Activated T-helper 2 cell treated with anti-CD3 and anti-CD28 coated beads, Interferon-gamma antibody, Interleukin-2, Interleukin-4, amounts not matched to agents 10 μg/mL and 5 μg/mL and 100 μg/mL, durations not matched to agents 14 hours and 24 hours and 36 hours (primary cell): ENCODE measurements around the gene RASSF7. TPM values are rescaled to one million over a fixed set of nuclear protein-coding genes. Genes with fewer than 3 reads are reported as not detected.
A peak's percentile ranks its signal among the peaks of the same experiment; 100 is the strongest.

Experiments used
- DNase-seq: peaks from one replicate; pipeline ENCODE4 v3.0.0; 2021; ENCODE audit warnings: low spot score
- H3K27ac Mint-ChIP-seq: one replicate; pipeline ENCODE4 v1.8.0; 2021; ENCODE audit warnings: mixed read lengths
- H3K27me3 Mint-ChIP-seq: one replicate; pipeline ENCODE4 v1.8.0; 2021; ENCODE audit warnings: low read depth, mixed read lengths
- H3K36me3 Mint-ChIP-seq: one replicate; pipeline ENCODE4 v1.8.0; 2021; ENCODE audit warnings: low read depth, mixed read lengths
- H3K4me1 Mint-ChIP-seq: one replicate; pipeline ENCODE4 v1.8.0; 2021; ENCODE audit warnings: low read depth, mixed read lengths
- H3K4me3 Mint-ChIP-seq: one replicate; pipeline ENCODE4 v1.8.0; 2021; ENCODE audit warnings: low read depth, mild to moderate bottlenecking, moderate library complexity, mixed read lengths
- H3K9me3 Mint-ChIP-seq: one replicate; pipeline ENCODE4 v1.8.0; 2021; ENCODE audit warnings: mixed read lengths
- intact Hi-C: fragments of 100-400 bp; cut with micrococcal nuclease; formaldehyde crosslinking; loops from one replicate; pipeline ENCODE4 v1.15.1; 2023
- total RNA-seq: library from RNA; stranded (reverse); gene quantifications from 2 replicates; pipeline ENCODE4 v1.2.3, GENCODE V29; 2022

RASSF7 gene
- total RNA-seq, 1 donor from 2014 or later = 19.6 TPM

GRCh38 chr11:550021-550745, 10.6 kb upstream of the RASSF7 start:
- H3K4me1 Mint-ChIP-seq = no peaks in the 10 kb centered on the region
- H3K9me3 Mint-ChIP-seq = no peaks in the 10 kb centered on the region
- H3K27me3 Mint-ChIP-seq = no peaks in the 10 kb centered on the region
- no peaks in the 10 kb centered on the region for H3K36me3 Mint-ChIP-seq
- no peak overlapping the region for H3K4me3 Mint-ChIP-seq
- intact Hi-C loops = no loop called here
- H3K27ac Mint-ChIP-seq = no peak overlapping the region
- no peak for DNase-seq

- Mint-ChIP-seq H3K4me1 (no peaks in the 10 kb centered on the region), H3K27me3 (no peaks in the 10 kb centered on the region), H3K27ac (no peak overlapping the region), H3K36me3 (no peaks in the 10 kb centered on the region), H3K9me3 (no peaks in the 10 kb centered on the region), H3K4me3 (no peak overlapping the region)
- intact Hi-C loops = no loop called here
- DNase-seq = no peak
Observed at GRCh38 chr11:550746-551085, 10.1 kb upstream of the RASSF7 start.

DNA sequence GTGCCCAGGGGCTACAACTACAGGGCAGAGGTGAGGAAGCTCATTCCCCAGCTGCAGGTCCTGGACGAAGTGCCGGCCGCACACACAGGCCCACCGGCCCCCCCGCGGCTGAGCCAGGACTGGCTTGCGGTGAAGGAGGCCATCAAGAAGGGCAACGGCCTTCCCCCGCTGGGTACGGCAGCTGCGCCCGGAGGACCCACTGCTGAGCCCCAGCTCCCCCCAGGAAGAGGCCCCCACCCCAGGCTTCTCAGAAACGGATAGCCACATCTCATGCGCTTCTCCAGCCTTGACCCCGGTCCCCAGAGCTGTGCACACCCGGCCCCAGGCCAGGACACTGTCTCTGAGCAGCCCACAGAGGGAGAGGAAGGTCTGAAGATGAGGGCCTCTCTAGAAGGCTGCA, 9.6 kb upstream of the RASSF7 start:
- intact Hi-C loops = no loop called here
- Mint-ChIP-seq H3K4me3 (no peak overlapping the region), H3K36me3 (no peaks in the 10 kb centered on the region)

DNA sequence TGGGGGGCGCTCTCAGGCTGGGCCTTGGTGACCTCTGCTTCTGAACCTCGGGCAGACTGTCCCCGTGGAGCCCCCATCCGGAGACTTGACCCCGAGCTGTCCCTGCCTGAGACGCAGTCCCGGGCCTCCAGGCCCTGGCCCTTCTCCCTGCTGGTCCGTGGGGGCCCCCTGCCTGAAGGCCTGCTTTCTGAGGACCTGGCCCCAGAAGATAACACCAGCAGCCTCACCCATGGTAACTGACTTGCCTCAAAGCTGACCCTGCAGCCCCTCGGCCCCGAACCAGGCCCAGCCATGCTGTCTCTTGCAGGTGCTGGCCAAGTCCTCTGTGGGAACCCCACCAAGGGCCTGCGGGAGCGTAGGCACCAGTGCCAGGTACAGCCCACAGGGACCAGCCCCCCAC, 9.2 kb upstream of the RASSF7 start:
- intact Hi-C loops = no loop called here
- Mint-ChIP-seq H3K4me3 (no peak overlapping the region), H3K27ac (no peak overlapping the region), H3K9me3 (no peaks in the 10 kb centered on the region), H3K27me3 (peaks cover 4% of the 10 kb centered on the region), H3K36me3 (no peaks in the 10 kb centered on the region), H3K4me1 (no peaks in the 10 kb centered on the region)
- DNase-seq = no peak

More for the DNA sequence above, 9.6 kb upstream of the RASSF7 start:
- Mint-ChIP-seq H3K27ac (no peak overlapping the region), H3K27me3 (no peaks in the 10 kb centered on the region), H3K9me3 (no peaks in the 10 kb centered on the region), H3K4me1 (no peaks in the 10 kb centered on the region)
- DNase-seq = no peak

- no peak overlapping the region for H3K27ac Mint-ChIP-seq
- no peaks in the 10 kb centered on the region for H3K9me3 Mint-ChIP-seq
- H3K4me3 Mint-ChIP-seq = no peak overlapping the region
- peaks cover 15% of the 10 kb centered on the region for H3K27me3 Mint-ChIP-seq
- DNase-seq = no peak
- H3K4me1 Mint-ChIP-seq = no peaks in the 10 kb centered on the region
- H3K36me3 Mint-ChIP-seq = no peaks in the 10 kb centered on the region
- intact Hi-C loops = no loop called here
Observed at GRCh38 chr11:553083-553987, 7.4 kb upstream of the RASSF7 start.

GRCh38 chr11:553988-554340, 6.8 kb upstream of the RASSF7 start:
- Mint-ChIP-seq H3K36me3 (no peaks in the 10 kb centered on the region), H3K9me3 (no peaks in the 10 kb centered on the region), H3K27ac (no peak overlapping the region), H3K4me1 (no peaks in the 10 kb centered on the region), H3K4me3 (no peak overlapping the region), H3K27me3 (peaks cover 17% of the 10 kb centered on the region)
- intact Hi-C loops = loop anchor here (2.0 kb wide), 1 partner anchor 17 kb away; the partner anchor contains the start of gene LRRC56
- DNase-seq = no peak

- Mint-ChIP-seq H3K36me3 (no peaks in the 10 kb centered on the region), H3K9me3 (no peaks in the 10 kb centered on the region), H3K4me3 (peak overlapping the region; percentile 42), H3K27ac (no peak overlapping the region), H3K27me3 (peaks cover 18% of the 10 kb centered on the region), H3K4me1 (no peaks in the 10 kb centered on the region)
- DNase-seq = peak; percentile 59
- intact Hi-C loops = loop anchor here (1.0 to 2.0 kb wide), 2 partner anchors 18 to 169 kb away; partner anchors contain the start of gene LRRC56
Observed at GRCh38 chr11:554428-555226, 6.1 kb upstream of the RASSF7 start.

DNA sequence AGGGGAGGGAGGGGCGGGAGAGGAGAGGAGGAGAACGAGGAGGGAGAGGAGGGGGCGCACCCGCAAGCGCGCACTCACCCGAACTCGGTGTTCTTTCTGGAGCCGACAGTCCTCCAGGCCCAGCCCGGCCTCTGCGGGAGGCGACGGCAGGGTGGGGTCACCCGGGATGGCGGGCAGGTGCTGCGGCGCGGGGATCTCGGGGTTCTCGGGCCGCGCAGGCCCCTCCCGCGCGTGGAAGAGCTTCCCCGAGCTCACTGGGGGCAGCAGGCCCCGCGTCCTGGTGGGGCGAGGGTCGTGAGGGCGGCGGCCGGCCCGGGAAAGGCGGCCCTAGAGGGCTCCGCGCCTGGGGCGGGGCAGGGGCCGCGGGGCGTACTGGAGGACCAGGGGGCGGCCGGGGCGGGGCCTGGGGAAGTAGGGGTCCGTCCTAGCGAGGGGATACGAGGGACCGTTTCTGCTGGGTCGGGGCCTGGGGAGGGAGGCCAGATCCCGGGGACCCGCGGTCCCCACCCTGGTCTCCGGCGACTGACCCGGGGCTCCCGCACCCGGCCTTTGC, 5.5 kb upstream of the RASSF7 start:
- Mint-ChIP-seq H3K36me3 (no peaks in the 10 kb centered on the region), H3K4me1 (peaks cover 4% of the 10 kb centered on the region), H3K27ac (no peak overlapping the region), H3K4me3 (no peak overlapping the region), H3K27me3 (peaks cover 18% of the 10 kb centered on the region), H3K9me3 (no peaks in the 10 kb centered on the region)
- DNase-seq = no peak
- intact Hi-C loops = loop anchor here (1.0 to 2.0 kb wide), 2 partner anchors 19 to 168 kb away; partner anchors contain the start of gene LRRC56

DNA sequence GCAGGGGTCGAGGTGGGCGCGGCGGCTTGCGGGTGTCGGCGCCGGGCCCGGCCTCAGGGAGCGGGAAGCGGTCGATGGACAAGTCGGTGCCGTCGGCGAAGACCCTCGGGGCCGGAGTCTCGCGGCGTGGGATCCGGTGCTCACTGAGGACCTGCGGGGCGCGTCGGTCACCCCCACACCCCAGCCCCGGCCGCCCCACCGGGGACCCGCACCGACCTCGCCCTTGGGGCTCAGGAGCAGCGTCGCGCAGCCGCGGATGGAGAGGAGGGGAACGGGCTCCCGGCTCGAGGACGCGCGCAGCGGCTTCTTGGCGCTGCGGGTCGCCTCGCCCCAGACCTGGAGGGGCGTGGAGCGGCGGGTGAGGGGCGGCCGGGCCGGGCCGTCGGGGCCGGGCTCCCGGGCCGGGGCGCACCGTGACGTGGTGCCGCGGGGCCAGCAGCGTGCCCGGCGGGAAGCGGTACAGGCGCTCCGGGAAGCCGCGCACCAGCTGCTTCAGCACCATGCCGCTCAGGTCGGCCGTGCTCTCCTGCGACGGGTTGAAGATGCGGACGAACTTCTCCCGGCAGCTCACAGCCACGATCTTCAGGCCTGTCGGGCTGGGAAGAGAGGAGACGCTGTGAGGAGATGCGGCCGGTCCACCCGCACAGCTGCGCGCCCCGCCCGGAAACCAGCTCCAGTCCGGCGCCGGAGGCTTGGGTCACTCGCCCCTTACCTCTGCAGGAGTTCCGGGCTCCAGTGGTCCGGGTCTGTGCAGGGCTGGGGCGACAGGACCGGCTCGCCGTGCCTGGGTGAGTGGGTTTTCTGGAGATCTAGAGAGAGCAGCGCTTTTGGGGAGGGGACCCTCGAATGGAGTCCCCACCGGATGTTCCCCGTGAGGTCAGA, 4.7 kb upstream of the RASSF7 start:
- intact Hi-C loops = loop anchor here (1.0 to 2.0 kb wide), 2 partner anchors 19 to 167 kb away; partner anchors contain the start of gene LRRC56
- Mint-ChIP-seq H3K4me1 (peaks cover 4% of the 10 kb centered on the region), H3K36me3 (no peaks in the 10 kb centered on the region), H3K9me3 (no peaks in the 10 kb centered on the region), H3K27me3 (peaks cover 18% of the 10 kb centered on the region), H3K4me3 (no peak overlapping the region), H3K27ac (no peak overlapping the region)
- no peak for DNase-seq

DNA sequence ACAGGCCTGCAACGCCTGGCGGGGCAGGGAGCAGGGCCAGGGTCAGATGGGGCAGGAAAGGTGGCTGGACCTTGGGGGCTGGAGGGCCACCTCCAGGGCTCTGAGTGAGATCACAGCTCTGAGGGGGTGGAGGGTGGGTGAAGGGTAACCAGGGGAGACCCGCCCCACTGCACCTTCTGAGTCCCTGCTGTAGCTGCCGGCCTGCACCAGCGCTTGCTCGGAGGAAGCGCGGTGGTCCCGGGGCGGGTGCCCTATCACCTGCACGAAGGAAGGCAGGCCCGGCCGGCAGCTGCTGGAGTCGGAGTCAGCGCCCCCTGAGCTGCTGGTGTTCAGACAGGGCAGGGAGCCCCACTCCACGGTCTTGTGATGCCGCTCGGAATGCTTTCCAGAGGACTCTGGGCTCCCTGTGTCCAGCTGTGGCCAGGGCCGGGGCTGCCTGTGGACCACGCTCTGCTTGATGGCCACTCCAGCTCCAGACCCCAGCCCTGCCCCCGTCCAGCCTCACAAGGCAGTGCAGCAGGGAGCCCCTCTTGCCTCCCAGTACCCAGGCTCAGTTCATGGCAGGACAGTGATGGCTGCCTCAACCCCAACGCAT, 4.0 kb upstream of the RASSF7 start:
- Mint-ChIP-seq H3K9me3 (no peaks in the 10 kb centered on the region), H3K27me3 (peaks cover 18% of the 10 kb centered on the region), H3K4me1 (peaks cover 4% of the 10 kb centered on the region), H3K36me3 (no peaks in the 10 kb centered on the region), H3K27ac (no peak overlapping the region), H3K4me3 (no peak overlapping the region)
- intact Hi-C loops = no loop called here
- no peak for DNase-seq

GRCh38 chr11:557328-558132, 3.2 kb upstream of the RASSF7 start:
- Mint-ChIP-seq H3K4me3 (no peak overlapping the region), H3K36me3 (no peaks in the 10 kb centered on the region), H3K4me1 (peaks cover 4% of the 10 kb centered on the region), H3K27ac (no peak overlapping the region), H3K9me3 (no peaks in the 10 kb centered on the region), H3K27me3 (peaks cover 18% of the 10 kb centered on the region)
- no peak for DNase-seq
- intact Hi-C loops = no loop called here
